HG03139 (cell line): ENCODE measurements around the gene LDB2.
"Not testable (repeated sequence)": the region's sequence is repeated elsewhere in the genome, so short reads cannot be mapped to it uniquely, and the experiment has no call there.

Source experiments
- ATAC-seq: cut with Tn5 transposase; IDR thresholded peaks from one replicate; pipeline ENCODE4 v1.9.1; 2021; ENCODE audit not compliant: unreplicated experiment

The LDB2 gene

DNA sequence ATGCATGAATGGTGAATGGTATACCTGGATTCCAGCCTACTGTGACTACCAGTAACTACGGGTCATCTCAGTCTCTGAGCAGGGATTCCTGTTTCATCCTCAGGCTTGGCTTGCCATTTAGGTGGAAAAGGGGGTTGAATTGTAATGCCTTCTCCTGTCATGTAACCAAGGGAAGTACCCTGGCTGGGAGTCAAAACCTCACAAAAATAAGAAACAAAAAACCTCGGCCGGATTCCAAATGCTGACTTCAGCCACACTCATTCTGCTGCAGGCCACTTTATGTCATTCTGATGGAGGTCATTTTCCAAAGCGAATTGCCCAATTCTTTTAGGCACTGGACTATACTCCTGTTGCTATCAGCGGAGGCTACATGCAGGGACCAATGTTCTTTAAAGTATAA lies 324.7 kb downstream of the LDB2 start:
- no peak for ATAC-seq

DNA sequence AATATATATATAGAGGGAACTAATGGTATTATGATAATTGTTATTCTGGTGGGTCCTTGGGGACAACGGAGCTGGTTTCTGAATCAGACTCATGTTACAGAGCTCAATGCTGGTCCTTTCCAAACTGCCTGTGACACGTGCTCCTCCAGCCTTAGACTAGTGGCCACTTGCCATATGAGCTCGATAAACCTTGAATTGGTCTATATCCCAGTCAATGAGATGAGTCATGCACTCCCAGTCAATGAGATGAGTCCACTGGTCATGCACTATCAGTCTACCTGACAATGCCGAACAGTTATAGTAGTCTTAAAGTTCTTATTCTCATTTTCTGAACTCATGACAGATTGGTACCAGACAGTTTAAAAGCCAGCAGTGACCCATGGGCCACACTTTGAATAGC lies 325.2 kb downstream of the LDB2 start:
- ATAC-seq = no peak

- no peak for ATAC-seq
These were observed 325.8 kb downstream of the LDB2 start for GRCh38 chr4:16572631-16573030.

DNA sequence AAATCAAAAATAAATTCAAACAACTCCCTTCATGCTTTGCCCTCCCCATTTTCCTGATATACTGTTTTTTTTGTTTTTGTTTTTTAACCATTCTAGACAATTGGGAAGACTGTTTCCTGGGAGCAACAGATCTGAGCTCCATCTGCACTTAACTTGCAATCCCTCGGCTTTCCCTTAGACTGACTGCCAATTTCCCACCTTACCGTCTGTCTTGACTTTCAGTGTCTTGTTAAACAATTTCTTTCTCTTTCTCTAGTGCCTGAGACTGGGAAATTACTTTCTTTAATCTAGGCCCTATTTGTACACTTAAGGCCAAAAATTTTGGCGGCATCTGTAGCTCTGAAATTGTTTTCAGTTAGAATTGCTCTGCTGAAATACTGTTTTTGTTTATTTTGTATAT lies 326.3 kb downstream of the LDB2 start:
- ATAC-seq = no peak

DNA sequence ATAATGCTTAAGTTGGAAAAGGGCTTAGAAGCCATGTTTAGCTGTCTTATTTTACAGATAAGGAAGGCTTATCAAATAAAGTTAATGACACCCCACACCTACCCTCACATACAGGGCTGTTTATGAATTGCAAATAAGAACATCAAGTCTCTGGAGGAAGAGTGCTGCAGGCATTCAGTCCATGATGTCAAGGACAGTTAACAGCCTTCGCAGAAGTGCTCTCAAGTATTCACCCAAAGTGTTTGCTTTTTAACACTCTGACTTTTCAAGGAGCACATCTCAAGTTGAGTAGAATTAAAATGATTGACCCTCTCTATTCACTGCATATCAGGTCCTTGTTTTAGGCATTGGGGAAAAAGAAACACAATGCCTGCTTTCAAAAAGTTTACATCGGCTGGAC lies 328.7 kb downstream of the LDB2 start:
- ATAC-seq = no peak

DNA sequence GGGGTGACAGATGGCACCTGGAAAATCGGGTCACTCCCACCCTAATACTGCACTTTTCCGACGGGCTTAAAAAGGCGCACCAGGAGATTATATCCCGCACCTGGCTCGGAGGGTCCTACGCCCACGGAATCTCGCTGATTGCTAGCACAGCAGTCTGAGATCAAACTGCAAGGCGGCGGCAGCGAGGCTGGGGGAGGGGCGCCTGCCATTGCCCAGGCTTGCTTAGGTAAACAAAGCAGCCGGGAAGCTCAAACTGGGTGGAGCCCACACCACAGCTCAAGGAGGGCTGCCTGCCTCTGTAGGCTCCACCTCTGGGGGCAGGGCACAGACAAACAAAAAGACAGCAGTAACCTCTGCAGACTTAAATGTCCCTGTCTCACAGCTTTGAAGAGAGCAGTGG lies 341.1 kb downstream of the LDB2 start:
- ATAC-seq = not testable (repeated sequence)

DNA sequence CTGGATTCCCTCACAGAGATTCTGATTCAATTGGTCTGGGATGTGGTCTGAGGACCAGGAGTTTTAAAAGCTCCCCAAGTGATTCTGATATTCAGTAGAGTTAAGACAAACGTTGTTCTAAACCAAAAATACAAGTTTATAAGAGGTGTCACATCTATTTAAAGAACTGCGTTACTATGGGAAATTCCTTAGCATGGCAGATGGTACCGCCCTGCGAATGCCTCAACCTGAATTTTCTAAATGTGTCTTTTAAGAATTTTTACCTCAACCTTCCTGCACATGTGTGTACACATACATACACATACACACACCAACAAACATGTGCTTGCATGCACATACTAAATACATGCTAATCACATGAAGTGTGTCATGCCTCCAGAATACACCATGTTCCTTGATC lies 343.3 kb downstream of the LDB2 start:
- no peak for ATAC-seq

GRCh38 chr4:16550531-16550930 lies 347.9 kb downstream of the LDB2 start:
- ATAC-seq = no peak

DNA sequence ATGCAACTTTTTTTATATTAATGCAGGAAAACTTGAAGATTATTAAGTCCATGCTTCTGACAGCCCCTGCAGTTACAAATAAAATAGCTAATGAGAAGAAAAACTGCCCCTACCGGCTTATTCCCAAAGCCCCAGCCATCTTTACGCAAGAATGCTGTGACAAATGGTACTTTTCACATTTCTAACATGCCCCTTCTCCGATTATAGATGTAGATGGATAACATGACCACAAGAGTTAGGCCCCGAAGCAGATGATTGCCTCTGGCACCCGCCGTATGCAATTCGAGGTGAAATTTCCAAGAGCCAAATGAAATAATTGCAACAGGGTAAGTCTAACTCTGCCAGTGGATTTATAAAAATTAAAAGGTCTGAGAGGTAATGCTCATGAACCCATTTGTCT lies 352.8 kb downstream of the LDB2 start:
- ATAC-seq = no peak

GRCh38 chr4:16544869-16545268 lies 353.6 kb downstream of the LDB2 start:
- no peak for ATAC-seq

DNA sequence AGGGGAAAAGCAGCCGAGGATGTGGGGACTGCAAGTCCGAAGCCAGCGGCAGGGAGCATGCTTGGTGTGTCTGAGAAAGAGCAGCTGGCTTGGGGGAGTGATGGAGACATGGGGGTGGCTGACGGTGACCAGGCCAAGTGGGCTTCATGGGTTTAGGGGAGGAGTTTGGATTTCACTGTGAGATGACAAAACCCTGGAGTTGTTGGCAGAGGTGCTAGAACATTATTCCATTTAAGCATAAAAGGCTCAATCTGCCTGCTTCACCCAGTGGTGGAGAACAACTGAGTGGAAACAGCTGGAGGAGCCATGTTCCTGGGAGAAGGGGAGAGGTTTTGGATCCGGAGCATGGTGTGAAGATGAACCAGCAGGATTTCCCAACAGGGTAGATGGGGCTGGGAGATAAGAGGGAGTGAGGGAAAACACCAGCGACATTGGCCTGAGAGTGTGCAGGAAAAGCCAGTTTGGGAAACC lies 354.2 kb downstream of the LDB2 start:
- no peak for ATAC-seq

GRCh38 chr4:16537926-16538325 lies 360.5 kb downstream of the LDB2 start:
- ATAC-seq = no peak

- ATAC-seq = no peak
These were observed 366.0 kb downstream of the LDB2 start for GRCh38 chr4:16532240-16532970.

GRCh38 chr4:16530688-16531635 lies 367.5 kb downstream of the LDB2 start:
- no peak for ATAC-seq

DNA sequence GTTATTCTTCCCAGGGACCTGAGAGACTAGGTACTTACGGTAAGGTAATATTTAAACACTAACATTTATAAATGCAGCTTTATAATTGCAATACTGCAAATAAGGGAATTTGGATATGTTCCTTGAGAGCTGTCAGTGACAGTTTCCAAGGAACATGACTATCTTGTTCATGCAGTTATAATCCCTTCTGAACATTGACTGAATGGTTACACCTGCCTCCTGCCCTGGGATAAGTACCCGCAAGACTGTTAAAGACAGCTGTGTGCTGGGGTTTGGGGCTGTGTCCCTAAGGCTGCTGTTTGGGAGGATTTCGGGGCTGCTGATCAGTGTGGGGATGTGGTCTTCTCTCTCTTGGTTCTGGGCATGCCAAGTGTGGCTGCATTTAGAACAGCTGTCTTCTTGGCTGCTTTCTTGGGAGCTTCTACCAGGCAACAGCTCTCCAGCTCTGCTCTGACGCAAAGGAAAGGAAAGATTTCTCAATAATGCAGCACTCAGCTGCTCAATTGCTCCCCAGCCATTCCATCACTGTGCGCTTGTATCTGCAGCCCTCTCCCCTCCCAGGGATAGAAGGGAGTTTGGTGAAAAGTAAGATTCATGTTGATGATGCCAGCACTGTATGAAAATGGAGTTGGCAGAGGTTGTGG lies 373.4 kb downstream of the LDB2 start:
- ATAC-seq = no peak

DNA sequence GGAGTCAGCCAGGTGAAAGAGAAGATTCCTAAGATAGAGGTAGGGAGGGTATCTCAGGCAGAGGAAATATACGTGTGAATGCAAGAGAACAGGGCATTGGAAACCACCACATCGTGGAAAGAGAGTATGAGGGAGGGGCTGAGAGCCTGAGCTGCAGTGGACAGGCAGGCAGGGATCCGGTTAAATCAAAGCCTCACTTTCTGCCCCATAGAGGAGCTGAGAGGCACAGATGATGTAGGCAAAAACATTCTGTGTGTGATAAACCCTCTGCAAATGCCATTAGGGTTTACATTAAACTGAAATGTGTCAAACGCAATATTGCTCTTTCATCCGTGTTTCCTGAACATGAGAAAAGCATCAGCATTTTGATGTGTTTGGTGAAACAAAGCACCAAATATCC lies 374.0 kb downstream of the LDB2 start:
- no peak for ATAC-seq

GRCh38 chr4:16523526-16523925 lies 374.9 kb downstream of the LDB2 start:
- ATAC-seq = not testable (repeated sequence)

- no peak for ATAC-seq
These were observed 377.1 kb downstream of the LDB2 start for GRCh38 chr4:16521156-16521915.

DNA sequence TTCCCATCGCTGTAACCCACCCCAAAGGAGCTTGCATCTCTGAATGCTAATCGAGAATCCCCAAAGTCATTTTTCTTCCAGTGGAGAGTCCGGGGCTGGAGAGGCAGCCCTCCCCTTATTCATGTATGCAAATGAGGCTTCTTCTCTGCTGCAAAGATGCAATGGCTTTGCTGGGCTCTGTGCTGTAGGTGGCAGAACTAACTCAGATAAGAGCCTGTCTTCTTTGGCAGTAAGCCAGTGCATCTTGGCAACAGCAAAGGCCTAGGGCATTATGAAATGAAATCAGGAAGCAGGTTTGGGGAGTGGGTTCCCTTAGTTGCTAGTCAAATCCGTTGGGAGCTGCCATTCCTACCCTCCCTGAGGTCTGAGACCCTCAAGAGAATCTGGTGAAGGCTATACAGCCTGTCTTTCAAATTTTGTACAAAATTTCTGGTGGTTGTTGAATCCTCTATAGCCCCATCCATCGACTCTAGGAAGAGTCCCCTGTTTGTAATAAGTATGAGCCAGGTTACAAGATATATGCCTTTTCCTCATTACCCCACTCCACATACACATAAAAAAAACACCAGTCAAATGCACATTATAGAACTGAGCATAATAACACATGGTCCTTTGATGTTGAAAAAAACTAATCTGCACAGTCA lies 381.5 kb downstream of the LDB2 start:
- ATAC-seq = no peak

DNA sequence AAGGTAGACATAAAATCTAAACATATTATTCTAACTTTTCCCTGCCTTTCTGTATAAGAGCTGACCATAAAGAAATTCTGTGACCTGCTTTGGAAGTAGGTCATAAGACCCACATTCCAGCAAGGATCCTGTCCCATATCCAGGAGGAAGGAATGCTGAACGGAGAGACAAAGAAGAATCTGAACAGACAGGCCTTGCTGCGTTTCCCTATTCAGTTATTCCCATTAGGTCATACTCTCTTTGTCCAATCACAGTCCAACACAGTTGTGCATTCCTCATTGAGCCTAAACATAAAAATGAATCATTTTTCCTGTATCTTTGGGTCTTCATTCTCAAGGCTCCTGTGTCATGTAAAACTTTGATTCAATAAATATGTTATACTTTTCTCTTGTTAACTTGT lies 384.6 kb downstream of the LDB2 start:
- ATAC-seq = no peak
